HepG2 (cell line): Measurements from ENCODE around the gene MUC6. TPM values are rescaled to one million over a fixed set of nuclear protein-coding genes. Genes with fewer than 3 reads are reported as not detected.

Experiments used
- ATAC-seq: fragments of 200-7000 bp; cut with Tn5 transposase; 3 replicates; pipeline ENCODE4 v1.9.1; 2020; ENCODE audit warnings: mild to moderate bottlenecking, moderate library complexity
- BruUV-seq: library from RNA; stranded (reverse); fragments of 400-500 nt; replicated peaks from 2 replicates; lab custom pipeline; 2021; lab: Mats Ljungman, UMichigan
- CTCF ChIA-PET: fragments of 300-600 bp; formaldehyde crosslinking; extraction: SDS; loops from one replicate; lab custom pipeline; 2021; ENCODE audit warnings: low total read pairs, inconsistent platforms, low intra/inter-chr PET ratio; lab: Yijun Ruan, JAX
- POLR2A ChIA-PET: fragments of 350-600 bp; sonication (Branson Sonifier 250); formaldehyde crosslinking; loops from one replicate; lab custom pipeline; 2020; ENCODE audit warnings: antibody characterized with exemption, inconsistent platforms; lab: Yijun Ruan, JAX
- DNase-seq: peaks from one replicate; pipeline ENCODE4 v3.0.0-alpha.2; 2015; ENCODE audit warnings: low spot score
- FAIRE-seq: peaks from 3 replicates; lab custom pipeline; 2011; peaks lifted over from hg19 to GRCh38; lab: Jason Lieb, UNC
- H2AFZ ChIP-seq: one replicate; pipeline ENCODE4 v1.6.1; 2011; ENCODE audit warnings: low read length, inconsistent platforms
- H3K27ac ChIP-seq: fragments of 300-600 bp; 3 replicates; pipeline ENCODE4 v1.8.0; 2011; ENCODE audit warnings: mixed run types, mild to moderate bottlenecking, mixed read lengths, low read length, inconsistent platforms; ENCODE audit not compliant: insufficient read depth; ENCODE audit errors: extremely low read length
- H3K27me3 ChIP-seq, 2 experiments: fragments of 200-600 bp in 1 of 2; 2 replicates in 1 of 2; 3 replicates in 1 of 2; pipeline versions ENCODE4 v1.6.0 to v1.8.0; 2011; ENCODE audit warnings: low read length in 2 of 2, mild to moderate bottlenecking in 2 of 2, moderate library complexity in 2 of 2, inconsistent platforms in 1 of 2; ENCODE audit not compliant: insufficient read depth in 2 of 2, control insufficient read depth in 1 of 2
- H3K36me3 ChIP-seq, 2 experiments: fragments of 200-600 bp in 1 of 2; replicated peaks in 1 of 2; 2 replicates in 1 of 2; 3 replicates in 1 of 2; pipeline versions ENCODE4 v1.5.1 to v1.8.0; 2011; ENCODE audit warnings: low read length in 2 of 2, inconsistent platforms in 1 of 2; ENCODE audit not compliant: insufficient read depth in 2 of 2, control insufficient read depth in 1 of 2
- H3K4me1 ChIP-seq: 2 replicates; pipeline ENCODE4 v1.5.1; 2012; ENCODE audit warnings: low read length, inconsistent platforms; ENCODE audit not compliant: insufficient read depth
- H3K4me2 ChIP-seq: 2 replicates; pipeline ENCODE4 v1.6.0; 2011; ENCODE audit warnings: low read depth, low read length, inconsistent platforms
- H3K4me3 ChIP-seq, 3 experiments: fragments of 200-600 bp in 1 of 3; sonication (generic), shearing (Covaris generic) in 1 of 3; replicated peaks in 1 of 3; 2 replicates each; pipeline ENCODE4 v1.5.1; 2011 to 2016; ENCODE audit warnings: low read length in 3 of 3, inconsistent platforms in 2 of 3, low read depth in 2 of 3, mild to moderate bottlenecking in 2 of 3, control low read depth in 1 of 3, mixed read lengths in 1 of 3; ENCODE audit not compliant: insufficient read depth in 1 of 3
- H3K79me2 ChIP-seq: one replicate; pipeline ENCODE4 v1.6.1; 2011; ENCODE audit warnings: low read length, inconsistent platforms; ENCODE audit not compliant: insufficient read depth
- H3K9ac ChIP-seq: 2 replicates; pipeline ENCODE4 v1.6.0; 2011; ENCODE audit warnings: mild to moderate bottlenecking, low read depth, low read length, inconsistent platforms; ENCODE audit not compliant: insufficient read depth
- H3K9me3 ChIP-seq: 2 replicates; pipeline ENCODE4 v1.5.1; 2012; ENCODE audit warnings: mild to moderate bottlenecking, low read length
- H4K20me1 ChIP-seq: 2 replicates; pipeline ENCODE4 v1.6.0; 2011; ENCODE audit warnings: inconsistent platforms, mild to moderate bottlenecking, low read length, moderate library complexity; ENCODE audit not compliant: insufficient read depth
- FOSL2 ChIP-seq: sonication (generic); formaldehyde crosslinking; IDR thresholded peaks from 2 replicates; pipeline ENCODE4 v1.4.0; 2020; ENCODE audit warnings: missing genetic modification reagents
- GATA4 ChIP-seq: sonication (generic); IDR thresholded peaks from 2 replicates; pipeline ENCODE4 v1.6.1; 2016; ENCODE audit warnings: antibody characterized with exemption, low read depth, borderline replicate concordance
- KLF11 ChIP-seq: IDR thresholded peaks from 2 replicates; pipeline ENCODE4 v1.6.1; 2016; ENCODE audit warnings: missing compliant biosample characterization
- KLF13 ChIP-seq: sonication (generic); formaldehyde crosslinking; IDR thresholded peaks from 2 replicates; pipeline ENCODE4 v1.4.0; 2020; ENCODE audit warnings: mild to moderate bottlenecking, missing genetic modification reagents
- NFE2 ChIP-seq: sonication (generic); formaldehyde crosslinking; IDR thresholded peaks from 2 replicates; pipeline ENCODE4 v1.4.0; 2020; ENCODE audit warnings: missing genetic modification reagents
- PPARG ChIP-seq: conservative IDR thresholded peaks from 2 replicates; pipeline ENCODE4 v1.6.1; 2016; ENCODE audit warnings: missing biosample characterization, missing genetic modification reagents
- SYNCRIP ChIP-seq: fragments of 200-400 bp; formaldehyde crosslinking; IDR thresholded peaks from 2 replicates; pipeline ENCODE4 v1.6.1; 2018; ENCODE audit warnings: mild to moderate bottlenecking, low read depth, low read length; ENCODE audit not compliant: insufficient read depth
- TIGD3 ChIP-seq: sonication (generic); formaldehyde crosslinking; IDR thresholded peaks from 2 replicates; pipeline ENCODE4 v1.5.1; 2020; ENCODE audit warnings: mild to moderate bottlenecking, missing genetic modification reagents, borderline replicate concordance
- TOE1 ChIP-seq: sonication (generic); formaldehyde crosslinking; IDR thresholded peaks from 2 replicates; pipeline ENCODE4 v1.4.0; 2020; ENCODE audit warnings: mild to moderate bottlenecking, missing genetic modification reagents
- ZBTB14 ChIP-seq: sonication (generic); formaldehyde crosslinking; IDR thresholded peaks from 2 replicates; pipeline ENCODE4 v1.4.0; 2020; ENCODE audit warnings: missing genetic modification reagents
- ZIK1 ChIP-seq: sonication (generic); formaldehyde crosslinking; IDR thresholded peaks from 2 replicates; pipeline ENCODE4 v1.5.0; 2020; ENCODE audit warnings: mild to moderate bottlenecking, low read depth, missing genetic modification reagents, borderline replicate concordance
- ZNF17 ChIP-seq: sonication (generic); formaldehyde crosslinking; IDR thresholded peaks from 2 replicates; pipeline ENCODE4 v1.5.0; 2020; ENCODE audit warnings: mild to moderate bottlenecking, missing genetic modification reagents
- ZNF276 ChIP-seq: sonication (generic); formaldehyde crosslinking; IDR thresholded peaks from 2 replicates; pipeline ENCODE4 v1.4.0; 2020; ENCODE audit warnings: mild to moderate bottlenecking, low read depth, missing genetic modification reagents
- ZNF546 ChIP-seq: sonication (generic); formaldehyde crosslinking; conservative IDR thresholded peaks from 2 replicates; pipeline ENCODE4 v1.8.1; 2023; ENCODE audit warnings: mild to moderate bottlenecking, missing genetic modification reagents
- ZNF639 ChIP-seq: conservative IDR thresholded peaks from 2 replicates; pipeline ENCODE4 v1.6.1; 2018; ENCODE audit warnings: missing genetic modification reagents
- ZNF652 ChIP-seq: IDR thresholded peaks from 2 replicates; pipeline ENCODE4 v1.6.1; 2016; ENCODE audit warnings: low read depth, borderline replicate concordance
- ZNF878 ChIP-seq: sonication (generic); formaldehyde crosslinking; IDR thresholded peaks from 2 replicates; pipeline ENCODE4 v1.8.1; 2023; ENCODE audit warnings: mild to moderate bottlenecking, missing genetic modification reagents, moderate library complexity
- WGBS: methylation state at CpG from one replicate; pipeline ENCODE4 v1.1.6; 2017; ENCODE audit warnings: low lambda C conversion rate; 5-methylcytosine and 5-hydroxymethylcytosine counted together
- in situ Hi-C: cut with HindIII; loops from 2 replicates; pipeline ENCODE4 v1.10.0; 2017; ENCODE audit warnings: low pct_unique_long_range_greater_than_20kb; ENCODE audit not compliant: extremely low pct_ligation_motif_present
- intact Hi-C: fragments of 100-400 bp; cut with micrococcal nuclease; formaldehyde crosslinking; loops from one replicate; pipeline ENCODE4 v1.10.0; 2022; ENCODE audit not compliant: unreplicated experiment
- polyA plus RNA-seq, 8 experiments: library from polyadenylated mRNA; depleted of rRNA in 3 of 8; stranded (reverse) in 7 of 8; unstranded in 1 of 8; fragments of >200 nt; fragmentation: Illumina TruSeq in 4 of 8; extraction: Trizol in 4 of 8; gene quantifications; 2 replicates each; pipeline versions ENCODE4 v1.2.1 to v1.2.3, GENCODE V29; 2011 to 2016; ENCODE audit warnings: low read depth in 4 of 8, missing spikeins in 1 of 8, mixed read lengths in 1 of 8; ENCODE audit not compliant: insufficient read depth in 1 of 8
- total RNA-seq, 5 experiments: library from RNA; depleted of rRNA; stranded (reverse); fragments of >200 nt; fragmentation: Illumina TruSeq; extraction: Trizol; gene quantifications; 2 replicates each; pipeline ENCODE4 v1.2.3, GENCODE V29; 2016; ENCODE audit warnings: low read depth in 1 of 5

MUC6 gene
- total and polyA plus RNA-seq, 2 of the 13 experiments (the other 11 are each of a cell fraction or from before 2014, with no cell fraction given), result not detected

GRCh38 chr11:1047595-1048156 is 11.2 kb upstream of the MUC6 start:
- Histone ChIP-seq H3K4me2 (no peak overlapping the region), H3K27me3 (peaks cover 13 to 82% of the 10 kb centered on the region in 2 experiments), H3K27ac (no peak overlapping the region), H2AFZ (no peak overlapping the region), H4K20me1 (no peaks in the 10 kb centered on the region), H3K79me2 (no peaks in the 10 kb centered on the region), H3K36me3 (no peaks in the 10 kb centered on the region), H3K4me1 (no peaks in the 10 kb centered on the region), H3K9me3 (no peaks in the 10 kb centered on the region), H3K4me3 (no peak overlapping the region), H3K9ac (no peak overlapping the region)
- DNase-seq (no peak), FAIRE-seq (no peak), ATAC-seq (no peak)
- TF ChIP-seq ZNF639 (CRISPR knock-in tag) (no peak), ZNF546 (CRISPR knock-in tag) (no peak), NFE2 (CRISPR knock-in tag) (no peak), KLF13 (no peak), ZNF878 (no peak), GATA4 (no peak), ZNF17 (CRISPR knock-in tag) (no peak), TIGD3 (no peak), ZIK1 (CRISPR knock-in tag) (no peak), PPARG (no peak), ZNF652 (no peak), TOE1 (CRISPR knock-in tag) (no peak), KLF11 (CRISPR knock-in tag) (no peak), ZBTB14 (CRISPR knock-in tag) (no peak), FOSL2 (CRISPR knock-in tag) (no peak), ZNF276 (CRISPR knock-in tag) (no peak), SYNCRIP (no peak)
- ChIA-PET POLR2A (interaction anchor here (1.3 kb wide), 1 partner anchor 95 kb away, joined by 3 read pairs; no protein-coding TSS in a partner anchor), CTCF (no interaction called here)
- intact Hi-C loops (no loop called here), in situ Hi-C loops (no loop called here)
- no TSS peak for BruUV-seq
- WGBS, result 35% methylated on average over 22 of the region's 22 CpGs
